PC-9 (cell line): ENCODE measurements around the gene ING4.

Experiments used
- CTCF ChIP-seq: fragments of 200-600 bp; sonication (generic); conservative IDR thresholded peaks from 2 replicates; pipeline ENCODE4 v1.6.1; 2017; ENCODE audit warnings: mixed run types, antibody characterized with exemption, mild to moderate bottlenecking, moderate library complexity
- EZH2 ChIP-seq: fragments of 200-600 bp; sonication (generic); IDR thresholded peaks from 2 replicates; pipeline ENCODE4 v1.8.0; 2017; ENCODE audit warnings: antibody characterized with exemption, low read depth

DNA sequence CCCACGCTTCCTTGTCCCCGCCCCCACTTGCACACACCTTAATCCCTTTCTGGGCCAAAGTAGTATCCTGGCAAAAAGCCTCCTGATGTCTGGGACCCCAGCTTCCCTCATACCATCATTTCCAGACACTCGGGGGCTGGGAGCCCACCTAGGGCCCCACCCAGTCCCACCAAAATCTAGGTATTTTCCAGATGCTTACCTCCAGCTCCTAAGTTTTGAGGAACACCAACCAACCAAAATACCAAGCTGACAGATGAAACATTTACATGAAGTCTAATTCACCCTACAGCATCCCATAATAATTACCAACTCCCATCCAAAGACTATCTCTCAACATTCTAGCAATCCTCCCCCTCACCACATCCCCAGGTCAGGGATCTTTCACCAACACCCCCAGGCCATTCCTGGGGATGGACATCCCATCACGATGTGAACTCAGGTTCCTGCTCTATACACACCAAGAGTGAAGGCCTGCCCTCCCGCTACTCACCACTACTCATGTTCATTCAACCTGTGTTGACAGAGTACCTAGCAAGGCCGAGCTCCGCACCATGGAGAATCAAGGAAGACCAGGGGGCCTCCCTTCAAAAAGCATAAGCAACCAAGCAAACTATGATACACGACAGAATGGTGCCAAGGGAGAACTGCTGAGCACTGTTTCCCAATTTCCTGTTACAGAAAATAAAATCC, 54.2 kb downstream of the ING4 start:
- TF ChIP-seq CTCF (no peak), EZH2 (no peak)
